Stimulated activated CD4-positive, alpha-beta T cell treated with anti-CD3 and anti-CD28 coated beads, Interleukin-2, amount 100 ng/mL, for 48 hours (primary cell): ENCODE results near the gene PTPN20.
"Not testable (repeated sequence)": the region's sequence is repeated elsewhere in the genome, so short reads cannot be mapped to it uniquely, and the experiment has no call there.

ENCODE experiments used
- DNase-seq, 2 donors: peaks; one replicate each; pipeline ENCODE4 v3.0.0-alpha.2; 2020

PTPN20 gene

DNA sequence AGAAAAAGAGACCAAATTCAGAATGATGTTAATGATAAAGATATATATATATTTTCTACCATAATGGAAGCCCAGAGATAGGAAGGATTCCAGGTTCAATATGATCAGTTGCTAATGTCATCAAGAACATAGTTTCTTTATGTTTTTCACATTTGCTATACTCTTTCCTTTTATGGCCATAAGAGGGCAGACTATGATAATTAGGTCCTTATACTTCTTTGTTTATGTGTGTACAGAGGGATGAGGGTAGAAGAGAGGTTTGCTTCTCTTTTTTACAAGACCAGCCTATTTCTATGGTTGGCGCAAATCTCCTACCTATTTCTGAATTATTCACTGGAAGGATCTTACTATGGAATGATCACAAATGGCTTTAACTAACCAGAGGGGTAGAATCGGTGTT is 52.1 kb downstream of the PTPN20 start:
- not testable (repeated sequence) for DNase-seq

DNA sequence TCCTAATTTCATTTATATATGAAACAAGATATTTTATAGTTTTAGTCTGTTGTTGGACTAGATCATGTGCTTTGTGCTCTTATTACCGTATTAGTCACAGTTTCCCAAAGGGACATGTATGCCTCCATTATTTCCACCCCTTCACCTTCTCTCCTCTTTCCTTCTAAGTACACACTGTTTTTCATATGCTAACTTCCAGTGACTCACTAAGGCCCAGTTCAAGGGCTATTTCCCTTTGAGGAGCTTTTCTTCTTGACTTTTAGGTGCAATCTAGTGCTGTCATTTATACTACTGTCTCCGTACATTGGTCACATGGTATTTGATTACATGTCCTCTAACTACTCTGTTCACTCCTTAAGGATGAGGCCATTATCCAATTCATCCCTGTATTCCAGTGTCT is 55.8 kb downstream of the PTPN20 start:
- DNase-seq = not testable (repeated sequence)

DNA sequence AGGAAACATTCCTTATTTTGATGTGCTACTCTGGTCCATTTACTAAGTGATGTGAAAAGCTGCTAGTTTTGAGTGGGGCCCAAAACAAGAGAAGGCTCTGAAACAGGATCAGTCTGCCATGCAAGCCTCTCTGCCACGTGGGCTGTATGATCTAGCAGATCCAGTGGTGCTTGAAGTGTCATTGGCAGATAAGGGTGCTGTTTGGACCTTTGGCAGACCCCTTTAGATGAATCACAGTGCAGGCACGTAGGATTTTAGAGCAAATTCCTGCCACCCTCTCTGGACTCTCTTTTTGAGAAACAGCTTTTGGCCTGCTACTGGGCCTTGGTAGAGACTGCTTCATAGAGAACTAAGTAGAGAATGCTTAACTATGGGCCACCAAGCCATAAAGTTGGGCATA is 69.0 kb downstream of the PTPN20 start:
- not testable (repeated sequence) for DNase-seq

GRCh38 chr10:46987233-46987924 is 76.2 kb downstream of the PTPN20 start:
- DNase-seq = not testable (repeated sequence)

- DNase-seq = no peak
These were observed 81.8 kb downstream of the PTPN20 start for GRCh38 chr10:46992803-46993561.

GRCh38 chr10:46995234-46995633 is 84.0 kb downstream of the PTPN20 start:
- no peak for DNase-seq

- DNase-seq = no peak
These were observed 87.0 kb downstream of the PTPN20 start for GRCh38 chr10:46998192-46998591.

DNA sequence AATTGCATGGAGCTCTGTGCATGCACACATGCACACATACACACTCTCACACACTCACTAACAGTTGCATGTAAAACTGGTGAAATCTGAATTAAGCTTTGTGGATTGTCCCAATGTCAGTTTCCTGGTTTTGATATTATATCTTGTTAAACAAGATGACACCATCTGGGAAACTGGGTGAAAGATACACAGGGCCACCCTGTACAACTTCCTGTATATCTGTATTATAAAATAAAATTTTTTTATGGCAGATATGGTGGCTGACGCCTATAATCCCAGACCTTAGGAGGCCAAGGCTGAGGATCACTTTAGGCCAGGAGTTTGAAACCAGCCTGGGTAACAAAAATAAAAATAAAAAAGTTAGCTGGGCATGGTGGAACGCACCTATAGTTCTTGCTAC is 87.4 kb downstream of the PTPN20 start:
- DNase-seq = no peak

DNA sequence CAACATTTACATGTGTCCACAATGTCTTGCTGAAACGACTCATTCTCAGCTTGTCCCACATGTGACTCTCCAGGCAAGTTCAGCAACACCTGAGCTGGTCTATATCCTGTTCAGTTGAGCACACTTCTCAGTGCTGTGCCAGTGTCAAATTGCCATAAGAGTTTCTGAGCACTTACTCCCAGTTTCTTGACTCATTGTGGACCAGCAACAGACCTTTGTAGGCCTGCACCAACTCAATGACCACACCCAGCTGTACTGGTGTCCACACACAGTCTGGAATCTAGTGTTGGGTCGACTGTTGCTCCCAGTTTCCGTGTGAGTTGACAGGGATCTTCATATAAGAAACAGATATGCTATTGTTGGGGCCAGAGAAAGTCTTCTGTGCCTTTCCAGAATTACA is 88.0 kb downstream of the PTPN20 start:
- DNase-seq = no peak

DNA sequence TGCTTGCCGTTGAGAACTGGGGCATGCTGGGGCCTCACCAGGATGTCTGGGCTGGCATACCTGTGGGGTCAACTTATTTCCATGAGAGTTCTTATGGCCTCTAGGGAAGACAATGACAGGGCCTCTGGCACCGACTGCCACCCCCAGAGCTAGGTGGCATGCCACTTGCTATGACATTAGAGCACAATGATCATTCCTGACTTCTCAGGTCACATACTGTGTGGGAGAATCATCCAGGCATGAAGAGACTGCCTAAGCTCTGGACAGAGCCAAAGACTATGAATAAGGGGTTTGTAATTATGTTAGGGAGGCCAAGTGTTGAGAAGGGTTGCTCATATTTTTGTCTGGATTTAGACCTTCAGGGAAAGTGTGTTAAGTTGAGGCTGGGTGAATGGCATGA is 97.5 kb downstream of the PTPN20 start:
- no peak for DNase-seq

DNA sequence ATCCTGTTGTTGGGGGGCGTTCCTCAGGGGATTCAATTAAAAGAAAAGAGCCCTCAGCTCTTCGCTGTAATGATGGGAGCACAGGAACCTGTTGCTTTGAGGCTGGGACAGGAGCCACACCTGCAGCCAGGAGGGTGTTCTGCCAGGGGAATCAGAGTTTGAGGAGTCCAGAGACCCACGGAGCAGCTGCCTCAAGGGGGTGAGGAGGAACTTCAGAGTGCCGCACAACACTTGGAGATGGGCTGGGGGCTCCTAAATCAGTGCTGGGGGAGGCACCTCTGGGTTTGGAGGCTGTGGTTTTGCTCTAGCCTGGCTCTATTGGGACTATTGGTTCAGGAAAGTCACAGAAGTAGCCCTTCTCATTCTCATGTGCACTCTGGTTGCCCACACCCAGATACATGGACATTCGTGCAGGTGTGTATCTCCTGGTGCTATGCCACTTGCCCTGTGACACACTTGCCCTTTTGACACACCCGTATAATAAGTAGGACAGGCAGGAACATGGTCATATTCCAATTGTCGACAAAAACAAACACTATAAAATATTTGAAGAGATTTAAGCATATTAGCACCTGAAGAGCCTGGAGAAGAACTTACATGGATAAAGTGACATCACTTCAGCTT is 98.1 kb downstream of the PTPN20 start:
- no peak for DNase-seq

- DNase-seq = no peak
These were observed 98.8 kb downstream of the PTPN20 start for GRCh38 chr10:47010036-47010435.

DNA sequence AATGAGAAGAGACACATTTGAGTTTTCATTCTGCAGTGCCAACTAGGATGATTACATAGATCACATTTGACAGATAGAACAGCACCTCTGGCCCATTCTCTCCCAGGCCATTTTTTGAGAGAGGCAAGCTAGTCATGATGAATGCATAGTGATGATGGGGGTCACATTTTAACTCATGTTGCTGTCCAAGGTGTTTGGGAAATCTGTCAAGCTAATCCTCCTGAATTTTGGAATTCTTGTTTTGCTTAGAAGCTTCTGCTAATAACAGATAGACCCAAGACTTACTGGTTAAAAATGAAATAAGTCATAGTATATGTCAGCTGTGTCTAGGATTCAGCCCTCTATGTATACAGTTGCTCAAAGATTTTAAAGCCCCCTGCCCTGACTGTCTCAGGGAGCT is 101.0 kb downstream of the PTPN20 start:
- DNase-seq = no peak

DNA sequence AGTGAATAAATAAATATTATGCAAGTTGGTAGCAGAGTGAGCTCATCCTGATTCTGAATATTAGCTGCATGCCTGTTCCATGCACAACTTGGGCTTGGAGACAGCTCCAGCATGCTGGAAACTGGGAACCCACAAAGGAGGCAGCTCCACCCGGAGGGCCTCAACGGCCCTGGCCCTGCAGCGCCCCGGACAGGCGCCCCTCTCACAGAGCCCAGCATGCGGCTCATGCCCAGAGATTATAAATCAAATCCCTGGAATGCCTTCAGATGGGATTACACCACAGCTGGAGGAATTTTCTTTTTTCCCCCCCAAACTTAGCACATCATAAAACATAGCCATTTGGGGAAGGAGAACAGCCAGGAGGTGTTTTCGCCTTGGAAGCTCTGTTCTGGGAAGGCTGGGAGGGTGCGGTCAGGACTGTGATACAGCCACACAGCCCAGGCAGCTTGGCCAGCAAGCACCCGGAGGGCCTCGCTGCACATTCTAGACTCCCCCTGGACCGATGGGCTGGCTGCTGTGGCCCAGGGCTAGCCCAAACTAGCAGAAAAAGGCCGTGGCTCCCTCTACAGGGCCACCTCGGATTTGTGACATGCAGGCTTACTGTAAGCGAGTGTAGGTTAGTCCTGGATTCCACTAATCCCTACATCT is 102.4 kb downstream of the PTPN20 start:
- DNase-seq = no peak

DNA sequence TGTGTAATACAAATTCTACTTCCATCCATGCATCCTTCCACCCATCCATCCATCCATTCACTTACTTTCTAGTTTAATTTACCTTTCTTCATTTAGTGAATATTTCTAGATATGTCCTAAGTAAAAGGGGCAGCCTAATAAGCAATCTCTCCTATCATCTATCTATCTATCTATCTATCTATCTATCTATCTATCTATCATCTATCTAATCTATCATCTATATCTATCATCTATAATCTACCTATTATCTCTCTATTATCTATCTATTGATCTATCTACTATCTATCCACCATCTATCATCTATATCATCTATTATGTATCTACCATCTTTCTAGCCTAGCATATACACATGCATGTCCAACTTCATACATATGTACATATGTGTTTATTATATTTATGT is 104.2 kb downstream of the PTPN20 start:
- no peak for DNase-seq

- no peak for DNase-seq
These were observed 105.3 kb downstream of the PTPN20 start for GRCh38 chr10:47016564-47016963.

- no peak for DNase-seq
These were observed 107.0 kb downstream of the PTPN20 start for GRCh38 chr10:47018026-47018735.

- DNase-seq = no peak
These were observed 108.2 kb downstream of the PTPN20 start for GRCh38 chr10:47019155-47020145.

DNA sequence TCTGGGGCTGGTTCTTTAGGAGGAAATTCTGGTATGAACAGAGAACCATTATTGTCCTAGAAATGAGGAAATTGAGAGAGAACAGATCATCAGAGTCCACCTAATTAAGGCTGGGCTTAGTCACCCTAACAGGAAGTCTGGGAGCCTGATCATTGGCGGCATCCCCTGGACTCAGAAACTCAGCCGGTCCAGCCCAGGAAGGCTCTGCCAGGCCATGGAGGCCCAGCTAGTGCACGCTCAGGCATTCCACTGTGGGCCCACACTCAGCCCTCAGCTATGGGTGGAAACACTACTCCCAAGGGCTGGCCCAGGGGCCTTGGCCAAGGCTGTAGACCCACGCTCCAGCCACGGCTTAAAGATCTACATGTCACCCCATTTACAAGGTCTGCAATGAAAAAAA is 109.2 kb downstream of the PTPN20 start:
- DNase-seq = no peak

GRCh38 chr10:47021850-47022249 is 110.6 kb downstream of the PTPN20 start:
- no peak for DNase-seq

DNA sequence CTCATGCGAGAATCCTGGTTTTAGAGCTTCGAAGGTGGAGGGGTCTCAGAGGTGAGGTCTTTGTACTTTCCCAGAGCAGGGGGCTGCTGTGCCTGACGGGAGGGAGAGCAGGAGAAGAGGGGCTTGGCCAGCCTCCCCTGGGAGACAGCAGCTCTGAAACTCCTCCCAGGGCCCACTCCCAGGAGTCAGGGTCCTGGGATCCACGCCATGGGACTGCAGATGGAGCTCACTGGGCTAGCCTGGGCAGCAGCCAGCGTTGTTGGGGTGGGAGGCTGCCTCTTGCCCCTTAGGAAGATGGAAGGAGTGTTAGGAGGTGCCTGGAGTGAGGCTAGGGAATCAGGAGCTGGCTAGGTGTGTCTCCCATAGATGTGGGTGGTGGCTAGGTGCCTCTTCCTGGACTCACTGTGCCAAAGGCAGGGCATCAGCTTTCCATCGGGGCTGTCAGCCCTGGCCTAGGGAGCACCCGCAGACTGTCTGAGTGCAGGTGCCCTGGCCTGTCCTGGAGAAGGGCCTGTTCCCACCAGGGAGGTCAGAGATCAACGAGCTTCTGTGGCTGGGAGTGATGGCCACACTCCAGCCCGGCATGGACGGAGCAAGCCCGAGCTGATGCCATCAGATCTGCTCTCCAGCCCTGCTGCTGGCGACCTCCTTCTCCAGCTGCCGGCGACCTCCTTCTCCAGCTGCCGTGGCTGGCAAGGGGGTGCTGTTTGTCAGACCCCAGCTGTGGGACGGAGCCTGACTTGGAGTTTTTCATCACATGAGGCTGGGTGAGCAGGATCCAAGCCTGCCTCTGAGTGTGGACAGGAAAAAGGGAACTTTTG is 111.3 kb downstream of the PTPN20 start:
- DNase-seq = no peak
